MM.1S (cell line): Measurements from ENCODE around the gene SH3RF1.

ENCODE experiments used
- CTCF ChIP-seq: fragments of 300-600 bp; sonication (generic); IDR thresholded peaks from 2 replicates; pipeline ENCODE4 v1.5.1; 2016; ENCODE audit warnings: antibody characterized with exemption, low read length, mixed read lengths
- EZH2 ChIP-seq: fragments of 300-600 bp; sonication (generic); optimal IDR thresholded peaks from 2 replicates; pipeline ENCODE3; 2017; ENCODE audit warnings: low read depth, mild to moderate bottlenecking, antibody characterized with exemption, low read length, mixed read lengths
- EZH2phosphoT487 ChIP-seq: fragments of 300-600 bp; sonication (generic); IDR thresholded peaks from 2 replicates; pipeline ENCODE4 v1.6.1; 2018; ENCODE audit warnings: antibody characterized with exemption, low read length

DNA sequence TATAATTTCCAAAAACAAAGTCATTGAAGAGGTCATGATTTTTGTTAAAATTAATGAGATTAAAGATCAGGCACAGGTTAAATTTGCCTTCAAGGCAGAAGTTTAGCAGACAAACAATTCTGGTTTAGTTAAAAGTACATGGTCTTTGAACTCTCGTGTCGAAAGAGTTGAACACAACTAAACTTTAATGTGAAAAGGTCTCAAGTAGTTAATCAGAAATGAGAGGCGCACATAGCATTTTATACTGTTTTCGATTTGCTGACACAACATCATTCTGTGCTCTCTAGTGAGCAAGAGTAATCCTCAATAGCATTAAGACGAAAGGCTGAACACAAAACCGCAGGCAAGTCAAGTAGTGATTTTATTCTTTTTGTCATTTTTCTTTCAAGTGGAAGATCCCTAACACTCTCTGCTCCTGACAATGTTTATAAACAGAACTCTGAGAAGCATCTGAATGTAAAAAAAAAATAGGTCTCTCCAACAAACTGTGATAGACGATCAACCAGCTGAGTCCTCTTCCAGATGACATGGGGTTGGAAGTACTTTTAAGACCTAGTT, 49.8 kb downstream of the SH3RF1 start:
- TF ChIP-seq CTCF, result no peak
- no peak for TF ChIP-seq EZH2
- no peak for TF ChIP-seq EZH2phosphoT487
